ENCODE data around the gene CAD. TPM values are rescaled to one million over a fixed set of nuclear protein-coding genes. Genes with fewer than 3 reads are reported as not detected.
"Not testable (repeated sequence)": the region's sequence is repeated elsewhere in the genome, so short reads cannot be mapped to it uniquely, and the experiment has no call there.

Gene CAD
- 10 to 100 TPM; 19.5 to 29.7 TPM for total RNA-seq
- polyA plus RNA-seq: 10 to 100 TPM in 1 of 2 donors, 1 to 10 TPM in 1; 6.9 to 16.9 TPM
- long read RNA-seq, donor 1, partial matches to known transcripts: 23 of 29 reads
- long read RNA-seq, donor 1, other reads (novel, unspliced or antisense): 6 of 29 reads
- long read RNA-seq, donor 2, partial matches to known transcripts: 9 of 15 reads
- long read RNA-seq, donor 2, other reads (novel, unspliced or antisense): 6 of 15 reads

DNA sequence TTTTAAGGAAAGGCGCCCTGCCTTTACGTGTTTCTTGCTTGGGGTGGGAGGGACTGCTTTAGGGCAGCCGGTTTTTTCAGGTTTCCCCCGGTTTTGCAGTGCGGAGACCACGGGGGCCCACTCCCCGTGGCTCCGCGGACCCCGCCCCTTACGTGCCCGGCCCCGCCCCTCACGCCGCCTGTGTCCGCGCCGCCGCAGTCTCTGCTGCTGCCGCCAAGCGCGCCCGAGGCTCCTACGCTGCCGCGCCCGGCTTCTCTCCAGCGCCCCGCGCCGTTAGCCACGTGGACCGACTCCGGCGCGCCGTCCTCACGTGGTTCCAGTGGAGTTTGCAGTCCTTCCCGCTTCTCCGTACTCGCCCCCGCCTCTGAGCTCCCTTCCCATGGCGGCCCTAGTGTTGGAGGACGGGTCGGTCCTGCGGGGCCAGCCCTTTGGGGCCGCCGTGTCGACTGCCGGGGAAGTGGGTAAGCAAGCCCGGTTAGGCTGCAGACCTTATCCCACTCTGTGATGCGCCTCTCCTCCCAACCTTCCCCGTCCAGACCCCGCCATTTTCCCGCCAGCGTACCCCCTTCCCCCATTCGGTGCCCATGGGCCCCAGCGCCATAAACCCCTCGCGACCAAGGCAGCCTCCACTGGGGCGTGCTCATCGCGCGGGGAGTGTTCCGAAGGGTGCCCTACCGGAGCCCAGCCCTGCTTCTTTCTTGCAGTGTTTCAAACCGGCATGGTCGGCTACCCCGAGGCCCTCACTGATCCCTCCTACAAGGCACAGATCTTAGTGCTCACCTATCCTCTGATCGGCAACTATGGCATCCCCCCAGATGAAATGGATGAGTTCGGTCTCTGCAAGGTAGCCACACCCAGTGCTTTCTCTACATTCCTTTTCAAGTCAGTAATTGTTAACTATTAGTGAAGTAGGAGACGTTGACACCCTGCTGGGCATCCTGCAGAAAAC is at the start of gene CAD:
TSS of gene CAD (plus strand) at position 197 of the 949 bp plus-strand sequence. CDS start at position 380, 183 bp downstream.
- no peaks in the 10 kb centered on the region for H3K9me3 ChIP-seq (ENCODE audit: control insufficient read depth, low read length)
- H3K27me3 ChIP-seq (ENCODE audit: control insufficient read depth in 1 of 2, insufficient read depth in 2 of 2, low read length in 1 of 2): no peaks in the 10 kb centered on the region
- intact Hi-C loops (cut with DNase I): no loop called here
- H3K4me3 ChIP-seq (ENCODE audit: low read length in 2 of 2): peak within 1 kb of the TSS; percentile 50 to 58
- ATAC-seq (ENCODE audit: low FRiP score): peak; percentile 95
- DNase-seq: peak; percentile 93 to 96
- no peaks in the 10 kb centered on the region for H3K4me1 ChIP-seq (ENCODE audit: control insufficient read depth in 1 of 2, insufficient read depth in 2 of 2, low read length in 2 of 2)
- 1% methylated on average over 68 to 72 of the region's 72 CpGs for WGBS, 2 donors
- H3K27ac ChIP-seq (ENCODE audit: low read depth in 1 of 2, low read length in 2 of 2): peak within 1 kb of the TSS in 1 of 2 donors; percentile 3
- peaks cover 0 to 2% of the 10 kb centered on the region in 2 donors for H3K36me3 ChIP-seq (ENCODE audit: control insufficient read depth in 1 of 2, insufficient read depth in 2 of 2, low read length in 1 of 2)

DNA sequence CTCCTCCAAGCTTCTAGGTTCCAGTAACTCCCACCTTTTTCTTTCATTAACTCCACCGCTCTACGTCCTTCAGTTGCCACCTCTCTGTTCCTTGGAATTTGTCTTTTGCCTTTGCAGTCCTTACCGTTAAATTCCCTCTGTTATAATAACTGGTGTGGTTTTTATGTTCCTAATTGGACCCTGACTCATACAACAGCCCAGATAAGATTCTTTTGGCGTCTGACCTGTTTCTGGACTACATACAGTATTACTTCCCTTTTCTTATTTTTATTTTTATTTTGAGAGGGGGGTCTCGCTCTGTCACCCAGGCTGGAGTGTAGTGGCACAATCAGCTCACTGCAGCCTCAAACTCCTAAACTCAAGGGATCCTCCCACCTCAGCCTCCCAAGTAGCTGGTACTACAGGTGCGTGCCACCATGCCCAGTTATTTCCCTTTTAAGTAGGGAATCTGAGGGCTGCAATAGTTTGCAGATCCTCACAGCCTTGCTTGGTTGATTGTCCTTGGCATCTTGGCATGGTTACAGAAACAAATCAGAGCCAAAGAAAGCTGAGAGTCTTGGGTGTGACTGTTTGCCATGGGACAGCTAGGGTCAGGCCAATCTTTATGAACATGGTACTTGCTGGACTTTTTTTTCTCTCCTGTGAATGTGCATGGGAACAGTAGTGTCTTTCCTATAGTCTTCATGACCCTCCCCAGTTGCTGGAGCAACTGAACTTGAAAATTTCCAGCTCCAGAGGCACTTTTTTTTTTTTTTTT is 46.4 kb upstream of the CAD start:
- intact Hi-C loops (cut with DNase I): loop anchor here in 1 of 2 donors (5.0 kb wide), 1 partner anchor 112 kb away; the partner anchor contains the start of gene TRIM54
- DNase-seq: no peak
- H3K9me3 ChIP-seq (ENCODE audit: control insufficient read depth, low read length): no peaks in the 10 kb centered on the region
- no peaks in the 10 kb centered on the region for H3K4me1 ChIP-seq (ENCODE audit: control insufficient read depth in 1 of 2, insufficient read depth in 2 of 2, low read length in 2 of 2)
- no peaks in the 10 kb centered on the region for H3K36me3 ChIP-seq (ENCODE audit: control insufficient read depth in 1 of 2, insufficient read depth in 2 of 2, low read length in 1 of 2)
- H3K27ac ChIP-seq (ENCODE audit: low read depth in 1 of 2, low read length in 2 of 2): no peak overlapping the region
- no peak for ATAC-seq (ENCODE audit: low FRiP score)
- H3K4me3 ChIP-seq (ENCODE audit: low read length in 2 of 2): no peak overlapping the region
- no peaks in the 10 kb centered on the region for H3K27me3 ChIP-seq (ENCODE audit: control insufficient read depth in 1 of 2, insufficient read depth in 2 of 2, low read length in 1 of 2)
- 61 to 64% methylated on average over 6 of the region's 6 CpGs for WGBS, 2 donors

DNA sequence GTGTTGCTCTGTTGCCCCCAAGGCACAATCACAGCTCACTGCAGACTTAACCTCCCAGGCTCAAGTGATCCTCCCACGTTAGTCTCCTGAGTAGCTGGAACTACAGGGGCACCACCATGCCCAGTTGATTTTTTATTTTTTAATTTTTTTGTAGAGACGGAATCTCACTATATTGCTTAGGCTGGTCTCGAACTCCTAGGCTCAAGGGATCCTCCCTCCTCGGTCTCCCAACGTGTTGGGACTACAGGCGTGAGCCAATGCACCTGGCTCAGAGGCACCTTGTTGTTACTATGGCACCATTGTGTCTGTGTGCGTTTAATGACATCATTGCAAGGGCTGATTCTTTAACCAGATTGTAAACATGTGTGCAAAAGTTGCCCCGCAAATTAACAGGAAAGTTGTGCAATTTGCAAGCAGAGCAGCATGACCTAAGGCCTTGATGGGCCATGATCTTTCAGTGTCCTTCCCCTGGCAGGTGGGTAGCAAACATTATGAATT is 45.8 kb upstream of the CAD start:
- Histone ChIP-seq H3K27ac (ENCODE audit: low read depth in 1 of 2, low read length in 2 of 2) (no peak overlapping the region), H3K27me3 (ENCODE audit: control insufficient read depth in 1 of 2, insufficient read depth in 2 of 2, low read length in 1 of 2) (no peaks in the 10 kb centered on the region), H3K4me1 (ENCODE audit: control insufficient read depth in 1 of 2, insufficient read depth in 2 of 2, low read length in 2 of 2) (no peaks in the 10 kb centered on the region), H3K9me3 (ENCODE audit: control insufficient read depth, low read length) (no peaks in the 10 kb centered on the region), H3K4me3 (ENCODE audit: low read length in 2 of 2) (no peak overlapping the region), H3K36me3 (ENCODE audit: control insufficient read depth in 1 of 2, insufficient read depth in 2 of 2, low read length in 1 of 2) (no peaks in the 10 kb centered on the region)
- WGBS, 2 donors: 73 to 80% methylated on average over 8 of the region's 8 CpGs
- intact Hi-C loops (cut with DNase I): loop anchor here in 1 of 2 donors (5.0 kb wide), 1 partner anchor 111 kb away; the partner anchor contains the start of gene TRIM54
- ATAC-seq (ENCODE audit: low FRiP score) (no peak), DNase-seq (no peak)

DNA sequence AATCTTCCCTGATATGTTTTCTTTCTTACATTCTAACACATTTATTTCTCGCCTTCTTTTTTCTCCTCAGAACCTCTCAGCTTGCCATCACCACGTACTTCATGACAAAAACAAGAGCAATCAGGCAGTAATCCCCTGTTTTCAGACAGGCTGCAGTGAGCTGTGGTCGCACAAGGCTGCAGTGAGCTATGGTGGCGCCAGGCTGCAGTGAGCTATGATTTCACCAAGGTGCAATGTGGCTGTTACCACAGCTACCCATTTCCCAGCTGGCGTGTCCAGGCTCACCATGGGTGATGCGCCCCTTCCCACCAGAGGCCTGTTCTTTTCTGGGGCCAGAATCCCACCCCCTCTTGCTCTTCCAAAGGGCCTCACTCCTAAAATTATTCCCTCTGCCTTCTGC is 42.5 kb upstream of the CAD start:
- ATAC-seq (ENCODE audit: low FRiP score) (no peak), DNase-seq (no peak)
- H3K36me3 ChIP-seq (ENCODE audit: control insufficient read depth in 1 of 2, insufficient read depth in 2 of 2, low read length in 1 of 2): no peaks in the 10 kb centered on the region
- no peak overlapping the region for H3K4me3 ChIP-seq (ENCODE audit: low read length in 2 of 2)
- no peaks in the 10 kb centered on the region for H3K4me1 ChIP-seq (ENCODE audit: control insufficient read depth in 1 of 2, insufficient read depth in 2 of 2, low read length in 2 of 2)
- H3K27me3 ChIP-seq (ENCODE audit: control insufficient read depth in 1 of 2, insufficient read depth in 2 of 2, low read length in 1 of 2): no peaks in the 10 kb centered on the region
- 55 to 66% methylated on average over 6 of the region's 6 CpGs for WGBS, 2 donors
- intact Hi-C loops (cut with DNase I): loop anchor here in 1 of 2 donors (5.0 kb wide), 1 partner anchor 108 kb away; the partner anchor contains the start of gene TRIM54
- H3K9me3 ChIP-seq (ENCODE audit: control insufficient read depth, low read length): no peaks in the 10 kb centered on the region
- no peak overlapping the region for H3K27ac ChIP-seq (ENCODE audit: low read depth in 1 of 2, low read length in 2 of 2)

DNA sequence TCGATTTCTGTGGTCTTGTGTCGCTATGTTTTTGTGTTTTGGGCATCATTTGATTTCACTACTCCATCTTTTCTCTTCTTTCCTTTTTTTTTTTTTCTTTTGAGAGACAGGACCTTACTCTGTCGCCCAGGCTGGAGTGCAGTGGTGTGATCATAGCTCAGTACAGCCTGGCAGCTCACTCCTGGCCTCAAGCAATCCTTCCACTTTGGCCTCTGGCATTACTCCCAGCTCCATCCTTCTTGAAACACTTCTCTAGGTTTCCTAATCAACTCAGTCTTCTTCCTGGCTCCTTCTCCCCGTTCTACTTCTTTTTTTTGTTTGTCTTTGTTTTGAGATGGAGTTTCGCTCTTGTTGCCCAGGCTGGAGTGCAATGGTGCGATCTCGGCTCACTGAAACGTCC is 41.8 kb upstream of the CAD start:
- H3K27me3 ChIP-seq (ENCODE audit: control insufficient read depth in 1 of 2, insufficient read depth in 2 of 2, low read length in 1 of 2): no peaks in the 10 kb centered on the region
- H3K27ac ChIP-seq (ENCODE audit: low read depth in 1 of 2, low read length in 2 of 2): no peak overlapping the region

DNA sequence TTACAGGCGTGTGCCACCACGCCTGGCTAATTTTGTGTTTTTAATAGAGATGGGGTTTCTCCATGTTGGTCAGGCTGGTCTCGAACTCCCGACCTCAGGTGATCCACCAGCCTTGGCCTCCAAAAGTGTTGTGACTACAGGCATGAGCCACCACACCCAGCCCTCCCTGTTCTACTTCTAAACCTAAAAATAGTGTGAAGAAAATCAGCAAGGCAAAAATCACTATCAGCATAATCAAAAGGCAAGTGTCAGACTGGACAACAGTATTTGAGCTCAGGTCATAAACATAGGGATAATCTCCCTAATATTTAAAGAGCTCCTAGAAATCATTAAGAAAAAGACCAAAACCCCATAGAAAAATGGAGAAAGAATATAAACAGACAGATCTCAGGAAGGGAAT is 41.4 kb upstream of the CAD start:
- 89 to 94% methylated on average over 4 of the region's 4 CpGs for WGBS, 2 donors

More for the DNA sequence above, 41.8 kb upstream of the CAD start:
- no peak for ATAC-seq (ENCODE audit: low FRiP score)
- peak in 1 of 2 donors; percentile 53 for DNase-seq
- Histone ChIP-seq H3K4me1 (ENCODE audit: control insufficient read depth in 1 of 2, insufficient read depth in 2 of 2, low read length in 2 of 2) (no peaks in the 10 kb centered on the region), H3K9me3 (ENCODE audit: control insufficient read depth, low read length) (no peaks in the 10 kb centered on the region), H3K36me3 (ENCODE audit: control insufficient read depth in 1 of 2, insufficient read depth in 2 of 2, low read length in 1 of 2) (no peaks in the 10 kb centered on the region), H3K4me3 (ENCODE audit: low read length in 2 of 2) (no peak overlapping the region)
- 66 to 70% methylated on average over 8 of the region's 8 CpGs for WGBS, 2 donors
- intact Hi-C loops (cut with DNase I): no loop called here

DNA sequence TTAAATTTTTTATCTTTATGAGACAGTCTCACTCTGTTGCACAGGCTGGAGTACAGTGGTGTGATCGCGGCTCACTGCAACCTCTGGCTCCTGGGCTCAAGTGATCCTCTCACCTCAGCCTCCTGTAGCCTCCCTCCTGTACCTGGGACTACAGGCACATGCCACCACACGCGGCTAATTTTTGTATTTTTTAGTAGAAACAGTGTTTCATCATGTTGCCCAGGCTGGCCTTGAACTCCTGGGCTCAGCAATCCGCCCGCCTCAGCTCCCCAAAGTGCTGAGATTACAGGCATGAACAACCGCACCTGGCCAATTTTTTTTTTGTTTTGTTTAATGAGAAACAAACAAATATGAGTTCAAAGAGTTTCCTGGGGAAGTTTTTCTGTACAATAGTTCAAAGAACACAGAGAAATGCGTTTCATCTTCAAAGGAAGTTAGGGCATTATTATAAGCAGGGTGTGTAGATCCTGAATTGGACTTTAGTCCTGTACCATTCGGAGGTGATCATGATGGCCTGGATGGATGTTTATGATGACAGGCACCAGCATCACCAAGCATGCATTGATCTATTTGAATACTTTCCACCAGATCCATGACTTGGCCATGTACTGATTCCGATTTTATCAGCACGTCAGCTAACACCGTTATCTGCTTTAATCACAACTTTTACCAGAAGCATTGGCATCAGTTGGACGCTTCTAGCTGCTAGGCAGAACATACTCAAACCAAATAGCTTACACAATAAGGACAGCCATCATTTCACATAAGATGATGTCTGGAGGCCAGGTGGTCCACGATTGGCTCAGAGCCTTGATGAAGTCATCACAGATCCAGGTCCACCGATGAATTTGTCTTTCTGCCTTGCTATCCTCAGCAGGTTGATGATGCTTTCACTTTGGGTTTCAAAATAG is 39.5 kb upstream of the CAD start:
- 80 to 83% methylated on average over 15 of the region's 15 CpGs for WGBS, 2 donors
- intact Hi-C loops (cut with DNase I): no loop called here
- no peak overlapping the region for H3K27ac ChIP-seq (ENCODE audit: low read depth in 1 of 2, low read length in 2 of 2)
- no peaks in the 10 kb centered on the region for H3K4me1 ChIP-seq (ENCODE audit: control insufficient read depth in 1 of 2, insufficient read depth in 2 of 2, low read length in 2 of 2)
- DNase-seq (no peak), ATAC-seq (ENCODE audit: low FRiP score) (no peak)
- no peaks in the 10 kb centered on the region for H3K27me3 ChIP-seq (ENCODE audit: control insufficient read depth in 1 of 2, insufficient read depth in 2 of 2, low read length in 1 of 2)
- no peak overlapping the region for H3K4me3 ChIP-seq (ENCODE audit: low read length in 2 of 2)
- H3K9me3 ChIP-seq (ENCODE audit: control insufficient read depth, low read length): no peaks in the 10 kb centered on the region
- no peaks in the 10 kb centered on the region for H3K36me3 ChIP-seq (ENCODE audit: control insufficient read depth in 1 of 2, insufficient read depth in 2 of 2, low read length in 1 of 2)

More for the DNA sequence above, 41.4 kb upstream of the CAD start:
- H3K4me3 ChIP-seq (ENCODE audit: low read length in 2 of 2); ATAC-seq (ENCODE audit: low FRiP score); DNase-seq; H3K4me1 ChIP-seq (ENCODE audit: control insufficient read depth in 1 of 2, insufficient read depth in 2 of 2, low read length in 2 of 2); H3K27me3 ChIP-seq (ENCODE audit: control insufficient read depth in 1 of 2, insufficient read depth in 2 of 2, low read length in 1 of 2); H3K27ac ChIP-seq (ENCODE audit: low read depth in 1 of 2, low read length in 2 of 2); H3K36me3 ChIP-seq (ENCODE audit: control insufficient read depth in 1 of 2, insufficient read depth in 2 of 2, low read length in 1 of 2); intact Hi-C loops (cut with DNase I); H3K9me3 ChIP-seq (ENCODE audit: control insufficient read depth, low read length): not testable (repeated sequence)
